Measurements from ENCODE around the gene HAUS3. TPM values are rescaled to one million over a fixed set of nuclear protein-coding genes. Genes with fewer than 3 reads are reported as not detected.

The HAUS3 gene
- total and polyA plus RNA-seq, 2 experiments from 2014 or later: 7.1 to 9.8 TPM

- peaks cover 11% of the 10 kb centered on the region for H3K79me2 ChIP-seq
- peaks cover 8% of the 10 kb centered on the region for H4K20me1 ChIP-seq (ENCODE audit: insufficient read depth, poor library complexity, severe bottlenecking)
- no peak overlapping the region for H3K4me2 ChIP-seq
- H3K4me3 ChIP-seq: no peak overlapping the region
- no peaks in the 10 kb centered on the region for H3K36me3 ChIP-seq (replicated peaks; ENCODE audit: insufficient read depth, low read depth)
- no peak overlapping the region for H3K27ac ChIP-seq
- no peaks in the 10 kb centered on the region for H3K27me3 ChIP-seq
- H3K9me2 ChIP-seq (replicated peaks; ENCODE audit: insufficient read depth): no peaks in the 10 kb centered on the region
- no peak overlapping the region for H2AFZ ChIP-seq
- no peak for DNase-seq (ENCODE audit: low spot score)
- no peak for TF ChIP-seq EZH2 (IDR thresholded peaks at IDR 0.05; ENCODE audit: borderline replicate concordance)
- TF ChIP-seq EZH2phosphoT487 (IDR thresholded peaks at IDR 0.05; ENCODE audit: low read depth, severe bottlenecking, unreplicated experiment): no peak
- no peak for TF ChIP-seq CTCF (IDR thresholded peaks at IDR 0.05; ENCODE audit: poor library complexity)
- peaks cover under 1% of the 10 kb centered on the region for H3K4me1 ChIP-seq (ENCODE audit: insufficient read depth)
- WGBS (ENCODE audit: low lambda C conversion rate, missing lambda C conversion rate): 90% methylated on average over 18 of the region's 19 CpGs
- H3K9me3 ChIP-seq (ENCODE audit: low read depth): no peaks in the 10 kb centered on the region
Observed at GRCh38 chr4:2265113-2266110, 23.5 kb upstream of the HAUS3 start.

GRCh38 chr4:2264481-2265041 lies 22.6 kb upstream of the HAUS3 start:
- no peak overlapping the region for H3K27ac ChIP-seq
- H3K9me3 ChIP-seq (ENCODE audit: low read depth): no peaks in the 10 kb centered on the region
- H3K4me3 ChIP-seq: no peak overlapping the region
- no peaks in the 10 kb centered on the region for H3K9me2 ChIP-seq (replicated peaks; ENCODE audit: insufficient read depth)
- TF ChIP-seq EZH2phosphoT487 (IDR thresholded peaks at IDR 0.05; ENCODE audit: low read depth, severe bottlenecking, unreplicated experiment) (no peak), EZH2 (IDR thresholded peaks at IDR 0.05; ENCODE audit: borderline replicate concordance) (no peak), CTCF (IDR thresholded peaks at IDR 0.05; ENCODE audit: poor library complexity) (no peak)
- no peak for DNase-seq (ENCODE audit: low spot score)
- no peak overlapping the region for H3K4me2 ChIP-seq
- H4K20me1 ChIP-seq (ENCODE audit: insufficient read depth, poor library complexity, severe bottlenecking): peaks cover 17% of the 10 kb centered on the region
- H3K79me2 ChIP-seq: peaks cover 20% of the 10 kb centered on the region
- no peaks in the 10 kb centered on the region for H3K36me3 ChIP-seq (replicated peaks; ENCODE audit: insufficient read depth, low read depth)
- no peaks in the 10 kb centered on the region for H3K27me3 ChIP-seq
- peaks cover 9% of the 10 kb centered on the region for H3K4me1 ChIP-seq (ENCODE audit: insufficient read depth)
- no peak overlapping the region for H2AFZ ChIP-seq
- 89% methylated on average over 6 of the region's 6 CpGs for WGBS (ENCODE audit: low lambda C conversion rate, missing lambda C conversion rate)

- peaks cover 23% of the 10 kb centered on the region for H4K20me1 ChIP-seq (ENCODE audit: insufficient read depth, poor library complexity, severe bottlenecking)
- H3K27ac ChIP-seq: no peak overlapping the region
- no peaks in the 10 kb centered on the region for H3K9me2 ChIP-seq (replicated peaks; ENCODE audit: insufficient read depth)
- H3K79me2 ChIP-seq: peaks cover 26% of the 10 kb centered on the region
- H3K36me3 ChIP-seq (replicated peaks; ENCODE audit: insufficient read depth, low read depth): no peaks in the 10 kb centered on the region
- no peaks in the 10 kb centered on the region for H3K27me3 ChIP-seq
- WGBS (ENCODE audit: low lambda C conversion rate, missing lambda C conversion rate): 91% methylated on average over 6 of the region's 6 CpGs
- no peak overlapping the region for H2AFZ ChIP-seq
- H3K9me3 ChIP-seq (ENCODE audit: low read depth): no peaks in the 10 kb centered on the region
- H3K4me2 ChIP-seq: no peak overlapping the region
- H3K4me3 ChIP-seq: no peak overlapping the region
- DNase-seq (ENCODE audit: low spot score): no peak
- H3K4me1 ChIP-seq (ENCODE audit: insufficient read depth): peaks cover 13% of the 10 kb centered on the region
- no peak for TF ChIP-seq EZH2phosphoT487 (IDR thresholded peaks at IDR 0.05; ENCODE audit: low read depth, severe bottlenecking, unreplicated experiment)
- no peak for TF ChIP-seq CTCF (IDR thresholded peaks at IDR 0.05; ENCODE audit: poor library complexity)
- no peak for TF ChIP-seq EZH2 (IDR thresholded peaks at IDR 0.05; ENCODE audit: borderline replicate concordance)
Observed at GRCh38 chr4:2263926-2264321, 22.0 kb upstream of the HAUS3 start.

Data from hepatocyte (in vitro differentiated cells).